Suprapubic skin (tissue), 3 donors: ENCODE data around the gene SEZ6L.

Experiments
- EP300 ChIP-seq: sonication (generic); formaldehyde crosslinking; IDR thresholded peaks from one replicate; pipeline ENCODE4 v1.6.1; 2017; ENCODE audit warnings: antibody characterized with exemption
- TF ChIP-seq, protein P1 (sequence below), 2 donors: fragments of 200-600 bp in 1 of 2; fragments of 450-650 bp in 1 of 2; sonication (generic) in 1 of 2; IDR thresholded peaks; one replicate each; pipeline ENCODE4 v1.5.1; 2016 to 2019; ENCODE audit warnings: antibody characterized with exemption in 2 of 2, mild to moderate bottlenecking in 1 of 2, moderate library complexity in 1 of 2

DNA sequence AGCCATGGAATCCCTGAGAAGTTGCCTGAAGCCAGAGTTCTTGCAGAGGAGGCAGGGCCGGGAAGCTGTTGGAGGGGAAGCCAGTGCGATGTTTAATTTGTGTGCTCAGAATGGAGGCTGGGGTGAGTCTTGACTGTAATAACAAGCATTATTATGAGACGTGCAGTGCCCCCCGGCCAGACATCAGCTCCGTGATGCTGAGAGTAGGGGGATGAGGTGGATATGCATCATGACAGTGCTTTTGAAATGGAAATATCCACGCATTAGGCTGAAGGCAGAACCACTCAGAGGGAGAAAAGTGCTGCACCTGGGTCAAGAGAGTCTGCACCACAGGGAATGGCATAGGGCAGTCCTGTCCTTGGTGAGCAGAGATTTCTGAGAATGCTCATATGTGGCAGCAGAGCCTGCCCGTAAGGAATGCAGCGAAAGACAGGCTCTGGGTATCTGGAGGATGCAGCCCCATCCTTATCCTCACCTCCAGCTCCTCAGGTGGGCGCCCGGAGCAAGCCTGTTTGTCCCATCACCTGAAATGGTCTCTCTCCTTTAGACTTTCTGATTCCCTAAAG lies 37.6 kb upstream of the SEZ6L start:
- TF ChIP-seq, protein P1, sequence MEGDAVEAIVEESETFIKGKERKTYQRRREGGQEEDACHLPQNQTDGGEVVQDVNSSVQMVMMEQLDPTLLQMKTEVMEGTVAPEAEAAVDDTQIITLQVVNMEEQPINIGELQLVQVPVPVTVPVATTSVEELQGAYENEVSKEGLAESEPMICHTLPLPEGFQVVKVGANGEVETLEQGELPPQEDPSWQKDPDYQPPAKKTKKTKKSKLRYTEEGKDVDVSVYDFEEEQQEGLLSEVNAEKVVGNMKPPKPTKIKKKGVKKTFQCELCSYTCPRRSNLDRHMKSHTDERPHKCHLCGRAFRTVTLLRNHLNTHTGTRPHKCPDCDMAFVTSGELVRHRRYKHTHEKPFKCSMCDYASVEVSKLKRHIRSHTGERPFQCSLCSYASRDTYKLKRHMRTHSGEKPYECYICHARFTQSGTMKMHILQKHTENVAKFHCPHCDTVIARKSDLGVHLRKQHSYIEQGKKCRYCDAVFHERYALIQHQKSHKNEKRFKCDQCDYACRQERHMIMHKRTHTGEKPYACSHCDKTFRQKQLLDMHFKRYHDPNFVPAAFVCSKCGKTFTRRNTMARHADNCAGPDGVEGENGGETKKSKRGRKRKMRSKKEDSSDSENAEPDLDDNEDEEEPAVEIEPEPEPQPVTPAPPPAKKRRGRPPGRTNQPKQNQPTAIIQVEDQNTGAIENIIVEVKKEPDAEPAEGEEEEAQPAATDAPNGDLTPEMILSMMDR (IDR thresholded peaks at IDR 0.05), result no peak
- no peak for TF ChIP-seq EP300
